ENCODE measurements around the gene AIFM2. TPM values are rescaled to one million over a fixed set of nuclear protein-coding genes. Genes with fewer than 3 reads are reported as not detected.

The AIFM2 gene
- total and polyA plus RNA-seq, 2 experiments from 2014 or later: 5.4 to 6.6 TPM

- Histone ChIP-seq H3K4me3 (peak overlapping the region; percentile 37), H3K27me3 (no peaks in the 10 kb centered on the region), H3K27ac (peak overlapping the region; percentile 87), H3K9me3 (ENCODE audit: low read depth) (no peaks in the 10 kb centered on the region), H3K4me1 (ENCODE audit: low read depth) (peaks cover 5% of the 10 kb centered on the region), H3K36me3 (peaks cover 5% of the 10 kb centered on the region)
- peak; percentile 61 to 73 for DNase-seq (ENCODE audit: low read depth in 1 of 2, low spot score in 1 of 2)
- TF ChIP-seq CTCF (IDR thresholded peaks at IDR 0.05; ENCODE audit: low read depth, low read length): peak; percentile 46
Measured at GRCh38 chr10:70145666-70146488, 13.3 kb upstream of the AIFM2 start.

- Histone ChIP-seq H3K4me3 (peak overlapping the region; percentile 37), H3K27ac (peak overlapping the region; percentile 87), H3K36me3 (no peaks in the 10 kb centered on the region), H3K4me1 (ENCODE audit: low read depth) (peaks cover 5% of the 10 kb centered on the region), H3K27me3 (no peaks in the 10 kb centered on the region), H3K9me3 (ENCODE audit: low read depth) (no peaks in the 10 kb centered on the region)
- DNase-seq (ENCODE audit: low read depth in 1 of 2, low spot score in 1 of 2): peak in 1 of 2 donors; percentile 18
- no peak for TF ChIP-seq CTCF (IDR thresholded peaks at IDR 0.05; ENCODE audit: low read depth, low read length)
Measured at GRCh38 chr10:70145166-70145665, 12.6 kb upstream of the AIFM2 start.

- H3K4me3 ChIP-seq: no peak overlapping the region
- DNase-seq (ENCODE audit: low read depth in 1 of 2, low spot score in 1 of 2): no peak
- no peaks in the 10 kb centered on the region for H3K27me3 ChIP-seq
- no peaks in the 10 kb centered on the region for H3K9me3 ChIP-seq (ENCODE audit: low read depth)
- H3K27ac ChIP-seq: no peak overlapping the region
- no peaks in the 10 kb centered on the region for H3K36me3 ChIP-seq
- no peak for TF ChIP-seq CTCF (IDR thresholded peaks at IDR 0.05; ENCODE audit: low read depth, low read length)
- peaks cover 5% of the 10 kb centered on the region for H3K4me1 ChIP-seq (ENCODE audit: low read depth)
Measured at GRCh38 chr10:70144372-70145110, 11.9 kb upstream of the AIFM2 start.

- H3K36me3 ChIP-seq: no peaks in the 10 kb centered on the region
- no peak for DNase-seq (ENCODE audit: low read depth in 1 of 2, low spot score in 1 of 2)
- no peak overlapping the region for H3K27ac ChIP-seq
- no peak for TF ChIP-seq CTCF (IDR thresholded peaks at IDR 0.05; ENCODE audit: low read depth, low read length)
- no peak overlapping the region for H3K4me3 ChIP-seq
- peaks cover 5% of the 10 kb centered on the region for H3K4me1 ChIP-seq (ENCODE audit: low read depth)
- H3K27me3 ChIP-seq: no peaks in the 10 kb centered on the region
- no peaks in the 10 kb centered on the region for H3K9me3 ChIP-seq (ENCODE audit: low read depth)
Measured at GRCh38 chr10:70142555-70142954, 9.9 kb upstream of the AIFM2 start.

- Histone ChIP-seq H3K36me3 (no peaks in the 10 kb centered on the region), H3K9me3 (ENCODE audit: low read depth) (no peaks in the 10 kb centered on the region), H3K27me3 (no peaks in the 10 kb centered on the region), H3K27ac (no peak overlapping the region), H3K4me3 (no peak overlapping the region), H3K4me1 (ENCODE audit: low read depth) (no peaks in the 10 kb centered on the region)
- no peak for DNase-seq (ENCODE audit: low read depth in 1 of 2, low spot score in 1 of 2)
- TF ChIP-seq CTCF (IDR thresholded peaks at IDR 0.05; ENCODE audit: low read depth, low read length): no peak
Measured at GRCh38 chr10:70140297-70140696, 7.7 kb upstream of the AIFM2 start.
